HepG2 (cell line): ENCODE results near the gene PTPN5.

Experiments
- CBX5 ChIP-seq: sonication (generic); formaldehyde crosslinking; IDR thresholded peaks from 2 replicates; pipeline ENCODE4 v1.4.0; 2020; ENCODE audit warnings: missing genetic modification reagents, borderline replicate concordance
- HNF4A ChIP-seq: sonication (generic); formaldehyde crosslinking; IDR thresholded peaks from 2 replicates; pipeline ENCODE4 v1.4.0; 2020; ENCODE audit warnings: missing genetic modification reagents
- KLF13 ChIP-seq: sonication (generic); formaldehyde crosslinking; IDR thresholded peaks from 2 replicates; pipeline ENCODE4 v1.4.0; 2020; ENCODE audit warnings: mild to moderate bottlenecking, missing genetic modification reagents
- RBM22 ChIP-seq: fragments of 200-400 bp; formaldehyde crosslinking; optimal IDR thresholded peaks from 2 replicates; pipeline ENCODE3; 2017; ENCODE audit warnings: mild to moderate bottlenecking, low read length, moderate library complexity
- TSC22D2 ChIP-seq: sonication (generic); formaldehyde crosslinking; IDR thresholded peaks from 2 replicates; pipeline ENCODE4 v1.5.1; 2020; ENCODE audit warnings: missing genetic modification reagents, mild to moderate bottlenecking, borderline replicate concordance
- TF ChIP-seq, protein P1 (sequence below): sonication (generic); formaldehyde crosslinking; IDR thresholded peaks from 2 replicates; pipeline ENCODE4 v1.5.0; 2020; ENCODE audit warnings: mild to moderate bottlenecking, missing genetic modification reagents, moderate library complexity

DNA sequence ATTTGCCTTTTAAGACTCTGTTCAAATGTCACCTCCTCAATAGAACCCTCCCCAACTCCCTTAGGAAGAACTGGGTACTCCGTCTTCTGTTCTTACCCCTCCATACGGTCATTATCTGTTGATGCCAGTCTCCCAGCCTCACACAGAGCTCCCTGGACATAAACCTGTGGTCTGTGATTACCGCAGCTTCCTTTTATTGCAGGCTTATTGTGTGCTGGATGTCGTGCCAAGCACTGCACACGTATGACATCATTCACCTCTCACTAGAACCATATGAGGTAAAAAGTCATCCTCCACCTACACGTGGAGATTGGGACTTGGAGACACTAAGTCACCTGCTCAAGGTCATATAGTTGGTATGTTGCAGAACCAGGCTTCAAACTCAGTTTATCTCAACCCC lies 15.3 kb downstream of the PTPN5 start:
- TF ChIP-seq HNF4A (CRISPR knock-in tag): no peak
- TF ChIP-seq, protein P1, sequence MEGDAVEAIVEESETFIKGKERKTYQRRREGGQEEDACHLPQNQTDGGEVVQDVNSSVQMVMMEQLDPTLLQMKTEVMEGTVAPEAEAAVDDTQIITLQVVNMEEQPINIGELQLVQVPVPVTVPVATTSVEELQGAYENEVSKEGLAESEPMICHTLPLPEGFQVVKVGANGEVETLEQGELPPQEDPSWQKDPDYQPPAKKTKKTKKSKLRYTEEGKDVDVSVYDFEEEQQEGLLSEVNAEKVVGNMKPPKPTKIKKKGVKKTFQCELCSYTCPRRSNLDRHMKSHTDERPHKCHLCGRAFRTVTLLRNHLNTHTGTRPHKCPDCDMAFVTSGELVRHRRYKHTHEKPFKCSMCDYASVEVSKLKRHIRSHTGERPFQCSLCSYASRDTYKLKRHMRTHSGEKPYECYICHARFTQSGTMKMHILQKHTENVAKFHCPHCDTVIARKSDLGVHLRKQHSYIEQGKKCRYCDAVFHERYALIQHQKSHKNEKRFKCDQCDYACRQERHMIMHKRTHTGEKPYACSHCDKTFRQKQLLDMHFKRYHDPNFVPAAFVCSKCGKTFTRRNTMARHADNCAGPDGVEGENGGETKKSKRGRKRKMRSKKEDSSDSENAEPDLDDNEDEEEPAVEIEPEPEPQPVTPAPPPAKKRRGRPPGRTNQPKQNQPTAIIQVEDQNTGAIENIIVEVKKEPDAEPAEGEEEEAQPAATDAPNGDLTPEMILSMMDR: no peak
- no peak for TF ChIP-seq KLF13 (CRISPR knock-in tag)
- TF ChIP-seq RBM22: no peak
- no peak for TF ChIP-seq CBX5 (CRISPR knock-in tag)
- TF ChIP-seq TSC22D2 (CRISPR knock-in tag): no peak
